ENCODE measurements around the gene UNC13D.

GRCh38 chr17:75848523-75849278 is 4.5 kb upstream of the UNC13D start:
- TF ChIP-seq CTCF (IDR thresholded peaks at IDR 0.05) (peak; percentile 29 to 57 (median 55)), POLR2AphosphoS5 (IDR thresholded peaks at IDR 0.05) (peak in 2 of 4 donors; percentile 12 to 29)

All from sigmoid colon (tissue), 4 donors.